HG03196 (cell line): ENCODE results near the gene TMX2.
"Not testable (repeated sequence)": the region's sequence is repeated elsewhere in the genome, so short reads cannot be mapped to it uniquely, and the experiment has no call there.

Experiments used
- ATAC-seq: cut with Tn5 transposase; IDR thresholded peaks from one replicate; pipeline ENCODE4 v1.9.1; 2021; ENCODE audit not compliant: unreplicated experiment

Gene TMX2

GRCh38 chr11:57712256-57713150 is at the start of gene TMX2:
TSS of gene TMX2 (plus strand) at chr11:57712593. CDS start at chr11:57712619, 26 bp downstream.
- peak; percentile 93 for ATAC-seq

GRCh38 chr11:57662893-57663292 is 49.5 kb upstream of the TMX2 start:
- no peak for ATAC-seq

GRCh38 chr11:57663975-57664374 is 48.4 kb upstream of the TMX2 start:
- ATAC-seq: no peak

- peak; percentile 68 for ATAC-seq
Measured at GRCh38 chr11:57667117-57667735, 45.2 kb upstream of the TMX2 start.

GRCh38 chr11:57667736-57668433 is 44.5 kb upstream of the TMX2 start, which contains the start of gene ZDHHC5:
TSS of gene ZDHHC5 (plus strand) at chr11:57668114. CDS start at chr11:57673091, 4,977 bp downstream.
- peak; percentile 87 for ATAC-seq

- ATAC-seq: peak; percentile 13
Measured at GRCh38 chr11:57668434-57668782, 44.0 kb upstream of the TMX2 start.

- ATAC-seq: no peak
Measured at GRCh38 chr11:57674251-57674650, 38.1 kb upstream of the TMX2 start.

GRCh38 chr11:57675176-57675941 is 37.0 kb upstream of the TMX2 start:
- no peak for ATAC-seq

GRCh38 chr11:57679396-57679795 is 33.0 kb upstream of the TMX2 start:
- ATAC-seq: no peak

GRCh38 chr11:57680552-57680874 is 31.9 kb upstream of the TMX2 start:
- ATAC-seq: no peak

- ATAC-seq: no peak
Measured at GRCh38 chr11:57681168-57681567, 31.2 kb upstream of the TMX2 start.

GRCh38 chr11:57690474-57690873 is 21.9 kb upstream of the TMX2 start:
- not testable (repeated sequence) for ATAC-seq

GRCh38 chr11:57698843-57699365 is 13.5 kb upstream of the TMX2 start:
- ATAC-seq: no peak

GRCh38 chr11:57699813-57700212 is 12.6 kb upstream of the TMX2 start:
- no peak for ATAC-seq

- no peak for ATAC-seq
Measured at GRCh38 chr11:57700425-57700824, 12.0 kb upstream of the TMX2 start.

- no peak for ATAC-seq
Measured at GRCh38 chr11:57703341-57703740, 9.1 kb upstream of the TMX2 start.

GRCh38 chr11:57704932-57705331 is 7.5 kb upstream of the TMX2 start:
- no peak for ATAC-seq

GRCh38 chr11:57705432-57705831 is 7.0 kb upstream of the TMX2 start:
- ATAC-seq: not testable (repeated sequence)

- no peak for ATAC-seq
Measured at GRCh38 chr11:57709802-57710367, 2.5 kb upstream of the TMX2 start.
